Measurements from ENCODE around the gene CDH13.

DNA sequence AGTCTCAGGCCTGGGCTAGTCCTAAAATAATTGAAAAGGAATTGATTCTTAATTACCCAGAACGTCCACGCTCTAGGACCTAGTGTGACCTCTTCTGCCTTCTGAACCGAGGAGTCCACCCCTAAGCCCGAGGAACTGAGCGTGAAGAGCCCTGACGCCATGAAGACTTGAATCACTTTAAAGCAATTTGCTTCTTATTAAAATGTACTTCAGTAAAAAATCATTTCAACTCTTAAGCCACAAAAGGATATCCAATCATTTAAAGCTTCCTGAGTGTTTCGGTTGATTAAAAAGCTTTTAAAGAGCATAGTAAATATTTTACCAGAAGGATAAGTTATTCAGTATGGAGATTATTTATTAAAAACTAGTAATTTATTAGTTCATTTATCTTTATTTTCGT lies 1192.6 kb downstream of the CDH13 start:
- TF ChIP-seq, protein P1, sequence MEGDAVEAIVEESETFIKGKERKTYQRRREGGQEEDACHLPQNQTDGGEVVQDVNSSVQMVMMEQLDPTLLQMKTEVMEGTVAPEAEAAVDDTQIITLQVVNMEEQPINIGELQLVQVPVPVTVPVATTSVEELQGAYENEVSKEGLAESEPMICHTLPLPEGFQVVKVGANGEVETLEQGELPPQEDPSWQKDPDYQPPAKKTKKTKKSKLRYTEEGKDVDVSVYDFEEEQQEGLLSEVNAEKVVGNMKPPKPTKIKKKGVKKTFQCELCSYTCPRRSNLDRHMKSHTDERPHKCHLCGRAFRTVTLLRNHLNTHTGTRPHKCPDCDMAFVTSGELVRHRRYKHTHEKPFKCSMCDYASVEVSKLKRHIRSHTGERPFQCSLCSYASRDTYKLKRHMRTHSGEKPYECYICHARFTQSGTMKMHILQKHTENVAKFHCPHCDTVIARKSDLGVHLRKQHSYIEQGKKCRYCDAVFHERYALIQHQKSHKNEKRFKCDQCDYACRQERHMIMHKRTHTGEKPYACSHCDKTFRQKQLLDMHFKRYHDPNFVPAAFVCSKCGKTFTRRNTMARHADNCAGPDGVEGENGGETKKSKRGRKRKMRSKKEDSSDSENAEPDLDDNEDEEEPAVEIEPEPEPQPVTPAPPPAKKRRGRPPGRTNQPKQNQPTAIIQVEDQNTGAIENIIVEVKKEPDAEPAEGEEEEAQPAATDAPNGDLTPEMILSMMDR (IDR thresholded peaks at IDR 0.05; ENCODE audit: low read depth, low read length, poor library complexity, severe bottlenecking): no peak
- no peak for TF ChIP-seq EZH2phosphoT487 (IDR thresholded peaks at IDR 0.05; ENCODE audit: borderline replicate concordance, low read length)

Measured in DOHH2 (cell line).